ENCODE results near the gene NQO2. TPM values are rescaled to one million over a fixed set of nuclear protein-coding genes. Genes with fewer than 3 reads are reported as not detected.

The NQO2 gene
- total RNA-seq, 1 experiment from 2014 or later = 105 TPM

GRCh38 chr6:3015144-3015543, 15.4 kb downstream of the NQO2 start:
- Histone ChIP-seq H2AK5ac (ENCODE audit: insufficient read length, low read length) (no peak overlapping the region), H2BK12ac (ENCODE audit: insufficient read length, low read depth, low read length) (no peak overlapping the region), H3K9ac (ENCODE audit: extremely low read depth, insufficient read length, low read length) (no peak overlapping the region), H4K20me1 (ENCODE audit: control insufficient read depth, insufficient read depth, insufficient read length) (no peaks in the 10 kb centered on the region), H2BK20ac (ENCODE audit: low read depth, low read length, poor library complexity, severe bottlenecking) (no peak overlapping the region), H3K27me3 (ENCODE audit: insufficient read depth, low read length) (no peaks in the 10 kb centered on the region), H3K4me1 (ENCODE audit: insufficient read depth, low read length) (no peaks in the 10 kb centered on the region), H3K79me1 (ENCODE audit: insufficient read depth, low read depth, low read length, poor library complexity, severe bottlenecking) (no peaks in the 10 kb centered on the region), H4K5ac (ENCODE audit: insufficient read length, low read depth, low read length) (no peak overlapping the region), H3K23me2 (ENCODE audit: insufficient read length, low read depth, low read length, poor library complexity, severe bottlenecking) (no peaks in the 10 kb centered on the region), H4K91ac (ENCODE audit: insufficient read length, low read depth, low read length) (no peak overlapping the region), H3K79me2 (ENCODE audit: insufficient read depth, low read length) (no peaks in the 10 kb centered on the region), H3T11ph (ENCODE audit: low read length) (no peak overlapping the region), H2AFZ (ENCODE audit: low read length) (no peak overlapping the region), H3K56ac (ENCODE audit: insufficient read length, low read depth, low read length) (no peak overlapping the region), H2BK5ac (ENCODE audit: insufficient read length, low read length) (no peak overlapping the region), H3K4ac (ENCODE audit: low read depth, low read length) (no peak overlapping the region), H2BK120ac (ENCODE audit: low read depth, low read length, poor library complexity, severe bottlenecking) (no peak overlapping the region), H3K4me2 (ENCODE audit: insufficient read depth, insufficient read length, low read length) (no peak overlapping the region), H3K18ac (ENCODE audit: insufficient read length, low read depth, low read length) (no peak overlapping the region), H4K8ac (replicated peaks; ENCODE audit: insufficient read length, low read depth, low read length) (no peak overlapping the region), H3K27ac (ENCODE audit: insufficient read length, low read depth, low read length) (no peak overlapping the region), H3K23ac (ENCODE audit: insufficient read length, low read depth, low read length) (no peak overlapping the region), H3K9me3 (ENCODE audit: control insufficient read depth, low read depth, low read length) (peaks cover 23% of the 10 kb centered on the region), H3K14ac (ENCODE audit: insufficient read depth, low read length) (no peak overlapping the region), H2BK15ac (ENCODE audit: low read depth, low read length) (no peak overlapping the region)
- Mint-ChIP-seq H3K27me3 (ENCODE audit: low read depth) (no peaks in the 10 kb centered on the region), H3K36me3 (ENCODE audit: insufficient read depth in 1 of 3, low read depth in 3 of 3) (peaks cover 74 to 96% (median 89%) of the 10 kb centered on the region in 3 experiments), H3K27ac (peak overlapping the region in 1 of 3 experiments; percentile 46; a peak in 2 of 7 replicates), H3K4me1 (peaks cover 8 to 9% of the 10 kb centered on the region in 2 experiments), H3K4me3 (no peak overlapping the region), H3K9me3 (peaks cover 27 to 29% of the 10 kb centered on the region in 2 experiments)
- no peak for DNase-seq
- no CpG with 5 or more reads among the region's 10 CpGs for WGBS (ENCODE audit: extremely low coverage, insufficient read length, low lambda C conversion rate)
- no peak for TF ChIP-seq CTCF (conservative IDR thresholded peaks at IDR 0.05)

Data from H9 (cell line).